Ishikawa (cell line): ENCODE measurements around the gene SKIDA1.

ENCODE experiments used
- CREB1 ChIP-seq: IDR thresholded peaks from 2 replicates; pipeline ENCODE4 v1.6.1; 2012; ENCODE audit warnings: low read depth
- TAF1 ChIP-seq: IDR thresholded peaks from 2 replicates; pipeline ENCODE4 v1.6.1; 2012; ENCODE audit warnings: low read depth, mild to moderate bottlenecking
- TF ChIP-seq, protein P1 (sequence below): IDR thresholded peaks from 2 replicates; pipeline ENCODE4 v1.6.1; 2012

DNA sequence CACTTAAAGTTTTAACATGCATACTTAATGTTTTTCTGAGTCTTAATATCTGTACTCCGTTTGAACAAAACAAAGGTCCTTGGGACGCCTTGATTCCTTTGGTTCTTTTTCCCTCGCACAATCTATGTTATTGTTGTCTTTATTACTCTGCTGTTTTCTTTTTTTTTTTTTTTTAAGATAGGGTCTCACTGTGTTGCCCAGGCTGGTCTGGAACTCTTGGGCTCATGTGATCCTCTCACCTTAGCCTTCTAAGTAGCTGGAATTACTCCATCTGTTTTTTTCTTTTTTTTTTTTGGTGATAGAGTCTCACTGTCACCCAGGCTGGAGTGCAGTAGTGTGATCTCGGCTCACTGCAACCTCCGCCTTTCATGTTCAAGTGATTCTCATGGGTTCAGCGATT is 21.8 kb upstream of the SKIDA1 start:
- TF ChIP-seq TAF1 (no peak), CREB1 (no peak)
- TF ChIP-seq, protein P1, sequence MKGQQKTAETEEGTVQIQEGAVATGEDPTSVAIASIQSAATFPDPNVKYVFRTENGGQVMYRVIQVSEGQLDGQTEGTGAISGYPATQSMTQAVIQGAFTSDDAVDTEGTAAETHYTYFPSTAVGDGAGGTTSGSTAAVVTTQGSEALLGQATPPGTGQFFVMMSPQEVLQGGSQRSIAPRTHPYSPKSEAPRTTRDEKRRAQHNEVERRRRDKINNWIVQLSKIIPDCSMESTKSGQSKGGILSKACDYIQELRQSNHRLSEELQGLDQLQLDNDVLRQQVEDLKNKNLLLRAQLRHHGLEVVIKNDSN = no peak
